Measurements from ENCODE around the gene GSG1L.

GSG1L gene

DNA sequence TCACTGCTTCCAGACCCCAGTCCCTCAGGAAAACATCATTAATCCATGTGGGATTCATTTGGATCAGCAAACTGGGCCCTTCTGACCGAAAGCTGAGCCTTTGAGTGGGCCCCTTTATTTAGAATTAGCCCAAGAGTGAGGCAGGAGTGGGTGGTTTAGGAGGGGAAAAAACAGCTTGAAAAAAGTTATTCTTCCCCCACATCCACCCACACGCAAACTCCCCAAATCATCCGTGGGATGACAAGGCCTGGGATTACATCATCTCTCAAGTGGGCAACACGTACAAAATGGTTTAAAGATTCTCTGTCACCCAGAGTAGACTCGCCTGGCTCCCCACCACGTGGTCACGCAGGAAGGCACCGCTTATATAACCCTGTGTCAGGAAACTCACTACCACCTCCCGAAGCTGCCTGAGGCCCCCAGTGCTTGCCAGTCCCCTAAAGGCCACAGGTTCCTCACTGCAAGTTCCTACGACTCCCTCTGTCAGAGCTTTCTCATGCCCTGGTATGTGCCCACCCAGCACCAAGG, 27.6 kb downstream of the GSG1L start:
- Histone ChIP-seq H3K79me2 (ENCODE audit: insufficient read depth, low read depth) (no peaks in the 10 kb centered on the region), H3K4me3 (IDR thresholded peaks at IDR 0.05; ENCODE audit: insufficient read depth, low read depth, low read length) (no peak overlapping the region), H4K20me1 (ENCODE audit: insufficient read depth) (no peaks in the 10 kb centered on the region), H3K27ac (no peak overlapping the region), H2AFZ (ENCODE audit: low read depth) (no peak overlapping the region), H3K27me3 (ENCODE audit: insufficient read depth, low read depth) (no peaks in the 10 kb centered on the region), H3K36me3 (ENCODE audit: insufficient read depth) (no peaks in the 10 kb centered on the region), H3K4me2 (no peak overlapping the region), H3K4me1 (ENCODE audit: low read depth, poor library complexity, severe bottlenecking) (no peaks in the 10 kb centered on the region), H3K9ac (no peak overlapping the region)
- TF ChIP-seq, protein P1, sequence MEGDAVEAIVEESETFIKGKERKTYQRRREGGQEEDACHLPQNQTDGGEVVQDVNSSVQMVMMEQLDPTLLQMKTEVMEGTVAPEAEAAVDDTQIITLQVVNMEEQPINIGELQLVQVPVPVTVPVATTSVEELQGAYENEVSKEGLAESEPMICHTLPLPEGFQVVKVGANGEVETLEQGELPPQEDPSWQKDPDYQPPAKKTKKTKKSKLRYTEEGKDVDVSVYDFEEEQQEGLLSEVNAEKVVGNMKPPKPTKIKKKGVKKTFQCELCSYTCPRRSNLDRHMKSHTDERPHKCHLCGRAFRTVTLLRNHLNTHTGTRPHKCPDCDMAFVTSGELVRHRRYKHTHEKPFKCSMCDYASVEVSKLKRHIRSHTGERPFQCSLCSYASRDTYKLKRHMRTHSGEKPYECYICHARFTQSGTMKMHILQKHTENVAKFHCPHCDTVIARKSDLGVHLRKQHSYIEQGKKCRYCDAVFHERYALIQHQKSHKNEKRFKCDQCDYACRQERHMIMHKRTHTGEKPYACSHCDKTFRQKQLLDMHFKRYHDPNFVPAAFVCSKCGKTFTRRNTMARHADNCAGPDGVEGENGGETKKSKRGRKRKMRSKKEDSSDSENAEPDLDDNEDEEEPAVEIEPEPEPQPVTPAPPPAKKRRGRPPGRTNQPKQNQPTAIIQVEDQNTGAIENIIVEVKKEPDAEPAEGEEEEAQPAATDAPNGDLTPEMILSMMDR (conservative IDR thresholded peaks at IDR 0.05; ENCODE audit: low read depth, low read length), result no peak

DNA sequence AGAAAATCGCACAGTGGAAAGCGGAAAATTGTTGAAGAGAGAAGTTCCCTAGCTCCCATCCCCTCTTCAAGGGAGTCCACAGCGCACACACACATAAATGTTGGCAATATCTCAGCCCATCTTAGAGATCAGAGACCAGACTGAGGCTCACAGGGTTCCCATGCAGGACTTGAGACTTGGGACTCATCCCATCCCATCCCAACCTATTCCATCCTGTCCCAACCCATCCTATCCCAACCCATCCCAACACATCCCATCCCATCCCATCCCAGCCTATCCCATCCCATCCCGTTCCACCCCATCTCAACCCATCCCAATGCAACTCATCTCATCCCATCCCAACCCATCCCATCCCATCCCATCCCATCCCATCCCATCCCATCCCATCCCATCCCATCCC, 29.6 kb downstream of the GSG1L start:
- H3K4me1 ChIP-seq (ENCODE audit: low read depth, poor library complexity, severe bottlenecking), result no peaks in the 10 kb centered on the region
- H2AFZ ChIP-seq (ENCODE audit: low read depth), result no peak overlapping the region
- no peaks in the 10 kb centered on the region for H3K36me3 ChIP-seq (ENCODE audit: insufficient read depth)
- H3K79me2 ChIP-seq (ENCODE audit: insufficient read depth, low read depth), result no peaks in the 10 kb centered on the region
- no peaks in the 10 kb centered on the region for H4K20me1 ChIP-seq (ENCODE audit: insufficient read depth)
- no peak overlapping the region for H3K4me2 ChIP-seq
- TF ChIP-seq, protein P1 (conservative IDR thresholded peaks at IDR 0.05; ENCODE audit: low read depth, low read length), result no peak
- H3K9ac ChIP-seq, result no peak overlapping the region
- no peak overlapping the region for H3K4me3 ChIP-seq (IDR thresholded peaks at IDR 0.05; ENCODE audit: insufficient read depth, low read depth, low read length)
- no peak overlapping the region for H3K27ac ChIP-seq
- no peaks in the 10 kb centered on the region for H3K27me3 ChIP-seq (ENCODE audit: insufficient read depth, low read depth)

DNA sequence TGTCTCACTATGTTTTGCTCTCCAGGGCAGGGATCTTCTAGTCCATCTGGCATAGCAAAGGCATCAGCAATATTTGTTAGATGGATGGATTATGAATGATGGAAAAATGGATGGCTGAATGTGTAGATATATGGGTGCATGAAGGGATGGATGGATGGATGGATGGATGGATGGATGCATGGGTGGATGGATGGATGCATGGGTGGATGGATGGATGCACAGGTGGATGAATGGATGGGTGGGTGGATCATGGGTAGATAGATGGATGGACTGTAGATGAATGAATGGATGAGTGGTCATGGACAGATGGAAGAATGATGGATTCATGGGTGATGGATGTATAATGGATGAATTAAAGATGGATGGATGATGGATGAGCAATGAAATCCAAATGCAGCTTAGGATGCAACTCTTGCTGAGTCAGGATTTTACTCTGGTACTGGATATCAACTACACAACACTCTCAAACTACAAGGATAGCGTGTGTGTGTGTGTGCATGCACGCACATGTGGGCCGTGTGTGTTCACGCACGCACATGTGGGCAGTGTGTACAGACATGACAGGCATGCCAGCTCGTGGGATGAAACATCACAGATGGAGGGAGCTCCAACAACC, 34.0 kb downstream of the GSG1L start:
- TF ChIP-seq, protein P1 (conservative IDR thresholded peaks at IDR 0.05; ENCODE audit: low read depth, low read length), result no peak
- Histone ChIP-seq H3K79me2 (ENCODE audit: insufficient read depth, low read depth) (no peaks in the 10 kb centered on the region), H3K4me1 (ENCODE audit: low read depth, poor library complexity, severe bottlenecking) (no peaks in the 10 kb centered on the region), H3K4me2 (no peak overlapping the region), H4K20me1 (ENCODE audit: insufficient read depth) (no peaks in the 10 kb centered on the region), H3K4me3 (IDR thresholded peaks at IDR 0.05; ENCODE audit: insufficient read depth, low read depth, low read length) (no peak overlapping the region), H2AFZ (ENCODE audit: low read depth) (no peak overlapping the region), H3K27me3 (ENCODE audit: insufficient read depth, low read depth) (no peaks in the 10 kb centered on the region), H3K36me3 (ENCODE audit: insufficient read depth) (no peaks in the 10 kb centered on the region), H3K27ac (no peak overlapping the region), H3K9ac (no peak overlapping the region)

DNA sequence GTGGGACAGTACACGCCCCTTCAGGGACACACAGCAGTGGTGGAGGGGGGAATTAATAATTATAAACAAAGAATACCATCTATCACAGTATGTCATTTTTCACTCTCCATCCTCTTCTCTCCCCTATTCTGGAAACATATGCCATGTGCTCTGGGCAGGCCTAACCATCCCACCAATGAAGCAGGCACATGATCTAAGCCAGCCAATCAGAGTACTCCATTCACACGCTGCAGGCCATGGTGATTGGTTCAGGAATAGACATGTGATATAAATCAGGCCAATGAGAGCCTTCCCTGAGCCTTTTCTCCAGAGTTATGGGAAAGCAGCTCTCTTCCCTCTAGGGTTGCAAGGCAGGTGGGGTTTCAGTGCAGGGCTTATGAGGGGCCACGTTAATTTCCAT, 36.5 kb downstream of the GSG1L start:
- H3K36me3 ChIP-seq (ENCODE audit: insufficient read depth), result no peaks in the 10 kb centered on the region
- H2AFZ ChIP-seq (ENCODE audit: low read depth), result no peak overlapping the region
- no peak overlapping the region for H3K4me2 ChIP-seq
- H3K79me2 ChIP-seq (ENCODE audit: insufficient read depth, low read depth), result no peaks in the 10 kb centered on the region
- no peak overlapping the region for H3K4me3 ChIP-seq (IDR thresholded peaks at IDR 0.05; ENCODE audit: insufficient read depth, low read depth, low read length)
- H3K27ac ChIP-seq, result no peak overlapping the region
- H3K9ac ChIP-seq, result no peak overlapping the region
- no peaks in the 10 kb centered on the region for H3K27me3 ChIP-seq (ENCODE audit: insufficient read depth, low read depth)
- TF ChIP-seq, protein P1 (conservative IDR thresholded peaks at IDR 0.05; ENCODE audit: low read depth, low read length), result no peak
- H3K4me1 ChIP-seq (ENCODE audit: low read depth, poor library complexity, severe bottlenecking), result no peaks in the 10 kb centered on the region
- H4K20me1 ChIP-seq (ENCODE audit: insufficient read depth), result no peaks in the 10 kb centered on the region
